Liver (tissue), 3 donors: ENCODE data around the gene CPT1B.

ENCODE experiments used
- ATF3 ChIP-seq: IDR thresholded peaks from 2 replicates; pipeline ENCODE4 v1.6.1; 2016; ENCODE audit warnings: antibody characterized with exemption
- CTCF ChIP-seq: fragments of 150-350 bp; IDR thresholded peaks from 2 replicates; pipeline ENCODE4 v1.5.1; 2017; ENCODE audit warnings: improper control_type of control experiment, low read depth, low read length; ENCODE audit not compliant: missing input control
- EGR1 ChIP-seq, 2 donors: IDR thresholded peaks; 2 replicates each; pipeline ENCODE4 v1.6.1; 2016 to 2018; ENCODE audit warnings: antibody characterized with exemption in 2 of 2, low read depth in 2 of 2
- FOXA1 ChIP-seq: IDR thresholded peaks from 2 replicates; pipeline ENCODE4 v1.6.1; 2016; ENCODE audit warnings: antibody characterized with exemption
- GABPA ChIP-seq, 2 donors: IDR thresholded peaks in 1 of 2; conservative IDR thresholded peaks in 1 of 2; 2 replicates each; pipeline ENCODE4 v1.6.1; 2016; ENCODE audit warnings: antibody characterized with exemption in 2 of 2, mild to moderate bottlenecking in 1 of 2, moderate library complexity in 1 of 2
- JUND ChIP-seq, 2 donors: IDR thresholded peaks; 2 replicates each; pipeline ENCODE4 v1.6.1; 2016; ENCODE audit warnings: antibody characterized with exemption in 2 of 2
- MAX ChIP-seq: IDR thresholded peaks from 2 replicates; pipeline ENCODE4 v1.6.1; 2016; ENCODE audit warnings: antibody characterized with exemption
- RAD21 ChIP-seq, 2 donors: IDR thresholded peaks; 2 replicates each; pipeline ENCODE4 v1.6.1; 2016; ENCODE audit warnings: antibody characterized with exemption in 2 of 2, mild to moderate bottlenecking in 2 of 2
- SP1 ChIP-seq: IDR thresholded peaks from 2 replicates; pipeline ENCODE4 v1.6.1; 2018; ENCODE audit warnings: antibody characterized with exemption, mild to moderate bottlenecking
- TAF1 ChIP-seq: conservative IDR thresholded peaks from 2 replicates; pipeline ENCODE4 v1.6.1; 2016; ENCODE audit warnings: antibody characterized with exemption, mild to moderate bottlenecking
- YY1 ChIP-seq: IDR thresholded peaks from 2 replicates; pipeline ENCODE4 v1.6.1; 2016; ENCODE audit warnings: antibody characterized with exemption, mild to moderate bottlenecking
- ZBTB33 ChIP-seq: IDR thresholded peaks from 2 replicates; pipeline ENCODE4 v1.6.1; 2016; ENCODE audit warnings: antibody characterized with exemption
- donor health status: healthy.
- donor health status: healthy.

GRCh38 chr22:50540381-50540780, 37.8 kb downstream of the CPT1B start:
- TF ChIP-seq CTCF (no peak), GABPA (IDR thresholded peaks at IDR 0.05 in 1 of 2, conservative IDR thresholded peaks at IDR 0.05 in 1 of 2) (no peak), FOXA1 (no peak), MAX (no peak), TAF1 (no peak), SP1 (no peak), JUND (IDR thresholded peaks at IDR 0.05) (no peak), EGR1 (IDR thresholded peaks at IDR 0.05; ENCODE audit: low read depth in 2 of 2) (no peak), YY1 (no peak), RAD21 (IDR thresholded peaks at IDR 0.05) (no peak), ATF3 (no peak), ZBTB33 (no peak)
